Calu3 (cell line): Measurements from ENCODE around the gene USP48. TPM values are rescaled to one million over a fixed set of nuclear protein-coding genes. Genes with fewer than 3 reads are reported as not detected.

Experiments
- BruUV-seq: library from RNA; stranded (reverse); fragments of 400-500 nt; replicated peaks from 2 replicates; lab custom pipeline; 2021; lab: Mats Ljungman, UMichigan
- CTCF ChIA-PET: fragments of 300-600 bp; sonication (Branson Sonifier 250); formaldehyde crosslinking; loops from one replicate; lab custom pipeline; 2022; ENCODE audit warnings: antibody characterized with exemption; lab: Charles Lee
- DNase-seq: peaks from one replicate; pipeline ENCODE4 v3.0.0; 2022
- H3K27ac Mint-ChIP-seq: one replicate; pipeline ENCODE4 v1.8.0; 2022; ENCODE audit warnings: mixed read lengths; ENCODE audit not compliant: unreplicated experiment
- H3K27me3 Mint-ChIP-seq: one replicate; pipeline ENCODE4 v1.8.0; 2022; ENCODE audit warnings: mixed read lengths; ENCODE audit not compliant: unreplicated experiment
- H3K36me3 Mint-ChIP-seq: one replicate; pipeline ENCODE4 v1.8.0; 2022; ENCODE audit warnings: mild to moderate bottlenecking, moderate library complexity, mixed read lengths; ENCODE audit not compliant: insufficient read depth, unreplicated experiment
- H3K4me1 Mint-ChIP-seq: one replicate; pipeline ENCODE4 v1.8.0; 2022; ENCODE audit warnings: mild to moderate bottlenecking, low read depth, mixed read lengths; ENCODE audit not compliant: unreplicated experiment
- H3K4me3 Mint-ChIP-seq: one replicate; pipeline ENCODE4 v1.8.0; 2022; ENCODE audit warnings: mild to moderate bottlenecking, low read depth, moderate library complexity, mixed read lengths; ENCODE audit not compliant: unreplicated experiment
- H3K9me3 Mint-ChIP-seq: one replicate; pipeline ENCODE4 v1.8.0; 2022; ENCODE audit warnings: low read depth, mixed read lengths; ENCODE audit not compliant: unreplicated experiment
- CTCF ChIP-seq: fragments of 200-600 bp; IDR thresholded peaks from one replicate; pipeline ENCODE4 v1.8.0; 2022; ENCODE audit warnings: antibody characterized with exemption; ENCODE audit not compliant: unreplicated experiment
- intact Hi-C: fragments of 100-400 bp; cut with micrococcal nuclease; formaldehyde crosslinking; loops from one replicate; pipeline ENCODE4 v1.10.0; 2022; ENCODE audit not compliant: unreplicated experiment
- total RNA-seq: library from RNA; stranded (reverse); gene quantifications from 2 replicates; pipeline ENCODE4 v1.2.3, GENCODE V29; 2022

The USP48 gene
- total RNA-seq, 1 experiment from 2014 or later = 56.6 TPM

GRCh38 chr1:21707086-21707840, 75.7 kb downstream of the USP48 start:
- no peaks in the 10 kb centered on the region for H3K27me3 Mint-ChIP-seq
- intact Hi-C loops = no loop called here
- H3K27ac Mint-ChIP-seq = no peak overlapping the region
- no peak for TF ChIP-seq CTCF
- CTCF ChIA-PET = no interaction called here
- H3K4me3 Mint-ChIP-seq = no peak overlapping the region
- DNase-seq = no peak
- peaks cover 24% of the 10 kb centered on the region for H3K36me3 Mint-ChIP-seq
- H3K9me3 Mint-ChIP-seq = no peaks in the 10 kb centered on the region
- BruUV-seq = no TSS peak
- H3K4me1 Mint-ChIP-seq = no peaks in the 10 kb centered on the region

DNA sequence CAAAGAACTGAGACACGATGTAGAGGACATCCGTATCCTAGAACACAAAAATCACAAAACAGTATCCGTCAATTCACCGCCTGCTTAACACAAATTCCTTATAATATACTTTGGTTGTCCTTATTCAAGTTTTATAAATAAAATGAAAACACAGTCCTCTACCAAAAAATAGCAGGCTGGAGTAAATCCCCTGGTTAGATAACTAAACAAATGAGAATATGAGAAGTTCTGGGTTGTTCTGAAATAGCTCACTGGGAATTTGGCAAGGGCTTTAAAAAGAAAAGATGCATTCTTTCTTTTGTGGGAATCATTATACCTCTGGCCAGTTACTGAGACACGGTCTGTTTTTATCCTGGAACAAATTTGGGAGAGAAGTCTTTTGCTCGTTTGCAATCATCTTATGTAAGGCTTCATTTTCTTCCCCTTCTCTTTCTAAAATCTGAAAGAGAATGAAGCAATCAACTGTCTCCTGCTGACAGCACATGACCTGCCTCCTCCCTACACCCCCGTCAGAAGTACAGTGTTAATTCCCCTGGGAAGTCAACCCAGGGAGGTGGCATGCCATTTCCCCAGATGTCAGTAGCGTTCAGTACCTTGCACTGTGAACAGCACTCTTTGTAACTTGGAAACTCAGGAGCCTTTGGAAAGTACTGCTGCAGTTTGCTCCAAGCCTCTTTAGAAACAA, 76.7 kb downstream of the USP48 start:
- intact Hi-C loops = no loop called here
- no peak for DNase-seq
- BruUV-seq = no TSS peak
- H3K4me1 Mint-ChIP-seq = no peaks in the 10 kb centered on the region
- CTCF ChIA-PET = no interaction called here
- H3K9me3 Mint-ChIP-seq = no peaks in the 10 kb centered on the region
- no peaks in the 10 kb centered on the region for H3K27me3 Mint-ChIP-seq
- H3K36me3 Mint-ChIP-seq = peaks cover 28% of the 10 kb centered on the region
- no peak for TF ChIP-seq CTCF
- no peak overlapping the region for H3K27ac Mint-ChIP-seq
- H3K4me3 Mint-ChIP-seq = no peak overlapping the region

DNA sequence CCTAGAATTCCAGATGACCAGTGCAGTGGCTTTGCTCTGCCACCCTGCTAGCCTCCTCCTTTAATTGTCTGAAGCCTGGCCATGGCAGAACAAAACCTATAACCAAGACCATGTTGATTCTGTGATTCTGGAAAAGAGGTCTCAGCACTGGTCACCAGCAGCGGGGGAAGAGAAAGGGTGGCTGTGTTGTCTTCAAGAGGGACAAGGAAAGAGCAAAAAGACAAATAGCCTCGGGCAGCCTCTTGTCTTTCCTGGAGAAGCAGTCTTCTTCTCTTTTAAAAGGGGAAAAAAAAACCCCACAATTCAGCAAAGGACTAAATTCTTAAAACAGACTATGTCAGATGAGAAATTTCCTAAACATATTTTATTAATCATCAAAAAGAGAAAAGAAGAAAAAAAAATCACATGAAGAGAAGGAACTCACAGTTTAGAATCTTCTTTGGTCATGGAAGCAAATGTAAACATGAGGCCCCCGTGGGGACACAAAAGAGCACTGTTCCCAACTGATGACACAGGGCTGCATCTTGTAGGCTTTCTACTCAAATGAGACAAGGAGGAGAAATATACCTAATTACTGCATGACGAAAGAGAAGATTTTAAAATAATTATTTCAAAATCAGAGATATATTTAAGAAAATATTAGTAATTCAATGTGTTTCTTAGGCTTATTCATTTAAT, 77.5 kb downstream of the USP48 start:
- CTCF ChIA-PET = no interaction called here
- peaks cover 30% of the 10 kb centered on the region for H3K36me3 Mint-ChIP-seq
- no peak for TF ChIP-seq CTCF
- no peak overlapping the region for H3K27ac Mint-ChIP-seq
- no peak for DNase-seq
- no peaks in the 10 kb centered on the region for H3K27me3 Mint-ChIP-seq
- intact Hi-C loops = no loop called here
- H3K9me3 Mint-ChIP-seq = no peaks in the 10 kb centered on the region
- H3K4me3 Mint-ChIP-seq = no peak overlapping the region
- H3K4me1 Mint-ChIP-seq = no peaks in the 10 kb centered on the region
- no TSS peak for BruUV-seq

- no peak for DNase-seq
- H3K27ac Mint-ChIP-seq = no peak overlapping the region
These were observed 78.8 kb downstream of the USP48 start for GRCh38 chr1:21704145-21704544.

More at GRCh38 chr1:21704145-21704544, 78.8 kb downstream of the USP48 start:
- TF ChIP-seq CTCF = no peak
- no peaks in the 10 kb centered on the region for H3K9me3 Mint-ChIP-seq
- CTCF ChIA-PET = no interaction called here
- no peaks in the 10 kb centered on the region for H3K4me1 Mint-ChIP-seq
- no peaks in the 10 kb centered on the region for H3K27me3 Mint-ChIP-seq
- intact Hi-C loops = no loop called here
- no TSS peak for BruUV-seq
- peaks cover 36% of the 10 kb centered on the region for H3K36me3 Mint-ChIP-seq
- H3K4me3 Mint-ChIP-seq = no peak overlapping the region
